Midbrain (tissue), 1 donor: Measurements from ENCODE around the gene CALD1.
"Not testable (repeated sequence)": the region's sequence is repeated elsewhere in the genome, so short reads cannot be mapped to it uniquely, and the experiment has no call there.

Experiments used
- DNase-seq: peaks from one replicate; lab custom pipeline; 2025; lab: John Stamatoyannopoulos, UW

Gene CALD1

DNA sequence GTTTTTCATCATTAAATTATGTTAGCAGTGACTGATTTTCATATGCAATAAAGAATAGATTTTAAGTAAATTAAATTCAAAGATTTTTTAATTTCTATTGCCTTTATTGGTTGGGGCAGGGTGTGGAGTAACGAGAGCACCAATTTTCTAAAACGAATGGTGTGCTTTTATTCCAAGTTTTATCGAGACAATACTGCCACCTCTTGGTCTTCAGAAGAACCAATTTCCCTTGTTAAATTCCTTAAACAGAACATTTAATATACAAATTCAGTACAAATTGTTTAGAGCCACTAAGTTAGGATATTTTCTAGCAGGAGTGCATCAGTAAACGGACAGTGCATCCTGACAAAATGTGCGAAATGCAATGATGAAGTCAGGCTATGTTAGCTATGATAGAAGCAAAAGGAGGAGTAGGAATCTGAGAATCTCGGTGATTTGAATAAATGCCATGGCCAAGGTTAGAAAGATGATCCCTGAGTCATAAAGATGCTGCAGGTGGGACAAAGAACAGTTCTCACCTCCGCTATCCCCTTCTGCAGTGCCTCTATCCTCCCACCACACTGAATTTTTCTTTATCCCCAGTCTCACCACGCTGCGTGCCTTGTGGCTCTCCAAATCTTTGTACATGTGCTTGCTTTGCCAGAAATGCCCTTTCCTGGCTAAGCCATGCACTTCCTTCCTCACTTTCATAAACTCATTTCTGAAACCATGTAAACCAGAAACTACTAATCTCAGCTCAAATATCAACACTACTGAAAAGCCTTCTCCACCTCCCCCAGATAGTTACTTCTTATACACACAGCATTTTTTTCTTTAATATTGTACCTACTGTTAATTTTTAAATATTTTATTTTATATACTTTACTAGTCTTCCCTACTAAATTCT is 175.0 kb downstream of the CALD1 start:
- peak; percentile 58 for DNase-seq

DNA sequence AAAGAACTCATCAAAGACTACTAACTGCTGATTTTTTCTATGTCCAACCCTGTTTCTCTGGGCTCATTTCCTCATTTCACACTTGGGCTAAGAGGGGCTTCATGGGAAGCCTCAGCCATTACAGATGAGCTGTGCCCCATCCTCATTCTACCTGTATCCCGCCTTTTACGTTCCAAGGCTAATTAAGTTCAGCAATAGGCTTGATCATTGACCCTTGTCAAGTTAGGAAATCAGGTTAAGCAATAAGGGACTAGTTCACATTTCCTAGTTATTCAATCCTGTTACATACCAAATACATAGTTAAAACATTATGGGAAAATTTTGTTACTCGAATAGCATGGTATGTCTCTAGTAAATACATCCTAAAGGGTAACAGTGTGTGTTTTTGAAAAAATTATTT is 177.6 kb downstream of the CALD1 start:
- no peak for DNase-seq

DNA sequence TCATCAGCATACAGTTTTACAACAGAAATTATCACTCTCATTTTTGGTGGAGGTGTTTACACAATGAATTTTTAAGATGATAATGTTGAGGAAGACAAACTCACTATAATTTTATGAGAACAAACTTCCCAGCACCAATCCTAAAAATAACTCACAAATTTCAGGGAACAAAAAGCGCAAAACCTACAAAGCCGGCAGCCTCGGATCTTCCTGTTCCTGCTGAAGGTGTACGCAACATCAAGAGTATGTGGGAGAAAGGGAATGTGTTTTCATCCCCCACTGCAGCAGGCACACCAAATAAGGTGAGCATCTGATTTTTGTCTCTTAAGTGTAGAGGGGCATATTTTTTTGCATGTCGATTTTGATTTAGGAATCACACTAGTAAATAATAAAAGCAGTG is 180.4 kb downstream of the CALD1 start:
- no peak for DNase-seq

DNA sequence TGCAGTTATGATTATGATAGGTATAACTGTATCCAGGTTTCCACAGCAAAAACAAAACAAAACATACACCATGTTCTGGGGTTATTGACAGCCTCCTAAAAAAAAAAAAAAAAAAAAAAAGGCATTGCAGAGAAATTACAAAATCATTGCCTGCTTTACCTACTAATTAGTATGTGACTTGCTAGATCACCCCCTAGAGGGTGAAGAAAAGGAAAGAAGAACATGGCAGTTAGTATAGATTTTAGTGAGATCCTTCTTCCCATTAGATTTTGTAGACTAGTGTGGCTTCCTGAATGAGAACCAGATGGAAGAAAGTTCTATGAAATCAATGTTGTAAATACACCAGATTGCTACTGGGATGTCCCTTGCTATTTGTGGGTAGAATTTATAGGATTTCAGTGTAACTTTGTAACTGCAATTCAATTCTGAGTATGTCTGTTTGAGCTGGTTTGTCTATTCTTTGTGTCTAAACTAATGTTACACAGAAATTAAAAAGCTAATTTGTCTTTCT is 182.9 kb downstream of the CALD1 start:
- DNase-seq, result no peak

DNA sequence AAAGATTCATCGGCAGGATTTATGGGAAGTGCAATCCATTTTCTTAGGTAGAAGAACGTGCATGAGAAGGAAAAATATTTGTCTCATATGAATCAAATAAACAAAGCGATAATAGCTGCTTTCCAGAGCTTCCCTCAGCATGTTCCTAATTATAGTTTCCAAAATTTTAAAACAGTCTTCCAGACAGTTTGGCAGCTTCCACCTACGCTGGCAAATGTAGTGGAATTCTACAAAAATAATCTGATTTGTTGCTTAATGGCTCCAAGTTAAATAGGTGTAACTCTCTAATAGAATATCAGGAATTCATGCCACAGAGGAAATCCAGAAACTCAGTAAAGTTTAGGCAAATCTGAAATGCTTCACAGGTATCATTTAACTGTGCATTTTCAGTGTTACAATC is 183.6 kb downstream of the CALD1 start:
- no peak for DNase-seq

DNA sequence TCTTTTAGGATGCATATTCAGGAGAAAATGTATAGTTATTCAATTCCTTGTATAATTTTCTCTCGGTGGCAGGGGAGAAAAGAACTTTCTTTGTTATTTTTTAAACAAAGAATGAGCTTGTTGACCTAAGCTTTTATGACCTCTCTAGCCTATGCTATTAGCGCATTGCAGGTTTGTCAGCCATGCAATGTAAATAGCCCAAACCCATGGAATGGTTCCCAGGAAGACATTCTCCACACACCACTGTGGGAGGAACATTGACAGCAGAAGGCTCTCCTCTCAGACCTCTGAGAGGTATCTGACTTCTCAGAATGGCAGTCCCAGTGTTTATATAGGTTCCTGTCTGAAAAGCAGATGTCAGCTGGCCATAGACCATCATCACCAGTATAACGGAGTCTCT is 187.3 kb downstream of the CALD1 start:
- DNase-seq, result no peak

DNA sequence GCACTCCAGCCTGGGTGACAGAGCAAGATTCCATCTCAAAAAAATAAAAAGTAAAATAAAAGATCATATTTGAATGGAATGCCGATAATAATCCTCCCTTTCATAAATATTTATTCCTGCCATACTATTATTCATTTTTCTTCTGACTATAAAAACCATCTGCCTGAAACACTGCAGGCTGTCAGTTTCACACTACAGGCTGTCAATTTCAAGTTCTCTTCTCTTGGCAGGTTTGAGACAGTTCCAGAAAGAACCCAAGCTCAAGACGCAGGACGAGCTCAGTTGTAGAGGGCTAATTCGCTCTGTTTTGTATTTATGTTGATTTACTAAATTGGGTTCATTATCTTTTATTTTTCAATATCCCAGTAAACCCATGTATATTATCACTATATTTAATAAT is 188.7 kb downstream of the CALD1 start:
- no peak for DNase-seq

DNA sequence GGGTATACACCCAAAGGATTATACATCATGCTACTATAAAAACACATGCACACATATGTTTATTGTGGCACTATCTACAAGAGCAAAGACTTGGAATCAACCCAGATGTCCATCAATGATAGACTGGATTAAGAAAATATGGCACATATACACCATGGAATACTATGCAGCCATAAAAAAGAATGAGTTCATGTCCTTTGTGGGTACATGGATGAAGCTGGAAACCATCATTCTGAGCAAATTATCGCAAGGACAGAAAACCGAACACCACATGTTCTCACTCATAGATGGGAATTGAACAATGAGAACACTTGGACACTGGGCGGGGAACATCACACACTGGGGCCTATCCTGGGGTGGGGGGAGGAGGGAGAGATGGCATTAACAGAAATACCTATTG is 202.2 kb downstream of the CALD1 start:
- DNase-seq, result not testable (repeated sequence)

DNA sequence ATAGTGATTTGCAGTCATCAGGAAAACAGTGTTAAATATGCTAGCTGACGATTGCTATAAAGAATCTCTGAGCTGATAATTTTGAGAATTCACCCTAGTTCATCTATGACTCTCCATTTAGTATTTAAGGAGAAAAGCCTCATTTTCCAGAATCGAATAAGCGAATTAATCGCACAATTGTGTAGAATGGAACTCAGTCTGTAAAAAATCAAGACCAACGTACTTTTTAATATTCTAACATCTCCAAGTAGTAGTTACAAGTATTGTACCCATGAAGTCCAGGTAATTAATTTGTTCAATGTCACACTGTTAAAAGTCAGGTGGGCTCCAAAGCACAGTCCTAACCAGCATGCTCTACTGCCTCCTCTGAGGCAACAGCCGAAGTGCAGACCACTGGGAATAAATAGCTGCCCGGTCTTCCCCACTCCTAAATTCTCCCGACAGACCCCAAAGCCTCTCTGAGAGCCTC is 206.5 kb downstream of the CALD1 start:
- no peak for DNase-seq

DNA sequence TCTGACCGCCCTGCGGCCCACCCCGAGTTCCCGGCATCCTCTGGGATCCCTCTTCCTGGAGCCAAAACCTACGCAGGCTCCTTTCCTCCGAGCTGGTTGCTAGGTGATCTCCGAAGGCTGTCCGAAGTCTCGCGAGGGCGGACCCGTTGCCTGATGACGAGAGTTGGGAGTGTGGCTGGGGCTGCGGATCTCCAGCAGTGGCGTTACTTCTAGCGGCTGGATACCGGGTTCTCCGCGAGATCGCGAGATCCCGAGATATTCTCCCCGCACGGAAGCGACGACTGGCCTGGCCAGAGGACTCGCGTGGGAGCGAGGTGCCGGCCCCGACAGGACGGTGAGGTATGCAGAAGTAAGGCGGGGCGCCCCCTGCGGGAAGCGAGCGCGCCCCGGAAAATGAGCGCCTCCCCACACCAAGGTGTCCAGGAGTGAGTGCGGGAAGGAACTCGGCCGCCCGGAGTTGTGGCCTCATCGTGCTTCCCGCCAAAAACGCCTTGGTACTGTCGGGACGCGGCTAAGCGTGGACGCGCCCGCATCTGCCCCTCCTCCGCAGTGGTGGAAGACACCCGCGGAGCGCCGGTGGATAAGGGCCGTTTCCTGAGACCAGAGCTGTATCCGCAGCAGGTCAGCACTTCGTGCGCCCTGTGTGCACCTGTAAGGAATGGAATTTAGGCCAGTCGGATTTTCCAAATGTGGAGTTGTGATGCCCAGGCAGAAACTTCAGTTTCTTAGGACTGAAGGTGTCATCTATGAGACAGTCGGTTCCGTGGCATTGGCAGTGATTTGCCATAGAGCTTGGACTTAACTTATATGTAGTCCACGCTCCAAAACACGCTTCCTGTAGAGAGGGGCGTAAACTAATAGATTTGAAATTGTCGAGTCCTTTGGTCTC is 207.2 kb downstream of the CALD1 start, which contains the start of gene AGBL3:
Gene AGBL3, plus strand, starts transcription at position 146 of the 889 bp plus-strand sequence. CDS start 1,426 bp downstream, outside the sequence.
- peak; percentile 91 for DNase-seq

DNA sequence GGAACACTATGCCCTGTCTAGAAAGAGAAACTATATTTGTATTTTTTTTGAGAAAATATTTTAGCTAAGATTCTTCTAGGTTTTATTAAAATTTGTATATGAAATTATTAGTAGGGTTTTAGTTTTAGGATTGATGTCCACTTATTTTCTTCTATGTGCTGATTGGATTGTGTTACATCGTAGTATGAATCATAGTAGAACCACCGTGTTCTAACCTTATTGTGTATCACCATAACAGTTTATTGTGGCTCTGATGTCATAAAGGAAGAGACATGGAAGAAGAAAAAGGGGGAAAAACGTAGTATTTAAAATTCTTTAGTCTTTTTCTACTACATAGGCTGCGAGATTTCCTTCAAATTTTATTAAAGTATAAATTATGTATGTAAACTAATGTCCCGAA is 208.7 kb downstream of the CALD1 start:
- DNase-seq, result no peak

DNA sequence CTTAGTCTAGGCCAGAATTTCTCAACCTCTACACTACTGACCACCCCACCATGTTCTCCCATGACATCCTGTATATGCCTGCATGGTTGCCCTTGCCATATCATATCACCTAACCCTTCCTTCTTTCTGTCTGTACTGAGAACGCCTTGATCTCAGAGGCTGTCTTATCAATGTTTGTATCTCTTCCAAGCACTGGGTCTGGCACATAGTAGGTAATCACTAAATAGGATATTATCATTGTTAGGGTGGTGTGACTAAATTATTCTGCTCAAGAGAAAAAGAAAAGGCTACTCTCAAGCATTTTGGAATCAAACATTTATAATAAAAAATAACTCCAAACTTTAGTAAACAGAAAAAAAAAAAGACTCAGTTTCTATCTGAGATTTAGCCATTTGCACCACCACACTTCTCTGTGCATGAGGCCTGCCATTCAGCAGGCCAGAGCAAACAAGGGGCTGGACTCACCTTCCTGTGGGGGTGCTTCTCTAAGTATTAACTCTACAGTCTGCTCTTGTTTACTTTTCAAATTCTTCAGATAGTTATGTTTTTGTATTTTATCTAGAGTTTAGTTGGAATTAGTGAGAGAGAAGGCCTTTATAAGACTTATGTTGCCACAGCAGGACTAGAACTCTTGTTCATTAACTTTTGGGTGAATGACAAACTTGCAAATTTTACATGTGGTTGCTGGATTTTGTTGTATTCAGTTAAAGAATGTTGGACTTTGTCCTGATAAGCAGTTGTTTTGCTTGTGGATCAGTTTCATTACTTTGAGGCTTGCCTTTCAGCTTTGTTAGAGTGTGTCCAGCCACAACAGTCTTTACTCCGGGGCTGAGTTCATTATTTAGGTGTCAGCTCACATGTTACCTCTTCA is 212.3 kb downstream of the CALD1 start:
- DNase-seq, result no peak

DNA sequence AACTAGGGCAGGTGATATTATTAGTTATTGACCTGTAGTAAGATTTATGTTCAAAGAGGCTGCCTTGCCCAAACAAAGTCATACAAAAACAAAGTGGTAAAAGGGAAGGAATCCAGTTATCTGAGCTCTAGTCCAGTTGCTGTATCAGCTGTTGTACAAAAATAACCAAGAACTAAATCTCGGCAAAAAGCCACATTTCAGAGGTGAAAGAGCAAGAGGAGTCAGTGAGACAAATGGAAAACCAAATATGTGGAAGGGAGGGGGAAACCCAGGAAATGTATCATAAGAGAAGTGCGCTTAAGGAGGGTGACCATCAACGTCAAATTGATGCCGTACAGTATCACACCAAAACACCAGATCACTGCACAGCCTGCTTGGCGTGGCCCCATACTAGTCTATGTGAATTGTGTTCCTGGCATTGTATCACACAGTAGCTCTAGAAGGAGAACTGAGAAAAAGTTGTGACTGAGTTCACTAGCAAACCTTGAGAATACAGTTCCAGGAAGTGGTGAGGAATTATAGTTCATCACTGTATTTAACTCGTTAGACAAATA is 213.3 kb downstream of the CALD1 start:
- no peak for DNase-seq

DNA sequence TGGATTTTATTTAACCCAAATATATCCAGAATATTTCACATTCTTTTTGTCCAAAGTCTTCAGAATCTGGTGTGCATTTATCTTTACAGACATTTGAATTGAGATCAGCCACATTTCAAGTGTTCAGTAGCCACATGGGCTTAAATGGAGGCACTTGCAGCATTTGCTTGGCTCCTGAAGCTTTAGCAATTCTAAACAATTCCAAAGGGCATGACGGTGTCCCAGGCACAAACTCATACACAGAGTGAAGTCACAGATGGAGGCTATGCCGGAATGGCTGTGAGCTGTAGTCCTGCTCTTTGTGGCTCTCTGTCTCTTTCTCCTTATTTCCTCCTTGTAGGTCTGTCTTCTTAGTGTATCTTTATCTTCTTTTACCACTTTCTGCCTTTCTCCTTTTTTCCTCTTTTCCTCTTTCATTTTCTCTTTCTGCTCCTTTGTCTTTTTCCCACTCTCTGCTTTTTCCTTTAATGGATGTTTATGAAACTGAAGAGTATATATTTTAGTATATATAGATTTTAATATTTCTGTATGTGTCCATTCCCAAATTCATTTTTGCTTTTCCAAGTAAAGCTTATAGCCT is 214.5 kb downstream of the CALD1 start:
- no peak for DNase-seq

DNA sequence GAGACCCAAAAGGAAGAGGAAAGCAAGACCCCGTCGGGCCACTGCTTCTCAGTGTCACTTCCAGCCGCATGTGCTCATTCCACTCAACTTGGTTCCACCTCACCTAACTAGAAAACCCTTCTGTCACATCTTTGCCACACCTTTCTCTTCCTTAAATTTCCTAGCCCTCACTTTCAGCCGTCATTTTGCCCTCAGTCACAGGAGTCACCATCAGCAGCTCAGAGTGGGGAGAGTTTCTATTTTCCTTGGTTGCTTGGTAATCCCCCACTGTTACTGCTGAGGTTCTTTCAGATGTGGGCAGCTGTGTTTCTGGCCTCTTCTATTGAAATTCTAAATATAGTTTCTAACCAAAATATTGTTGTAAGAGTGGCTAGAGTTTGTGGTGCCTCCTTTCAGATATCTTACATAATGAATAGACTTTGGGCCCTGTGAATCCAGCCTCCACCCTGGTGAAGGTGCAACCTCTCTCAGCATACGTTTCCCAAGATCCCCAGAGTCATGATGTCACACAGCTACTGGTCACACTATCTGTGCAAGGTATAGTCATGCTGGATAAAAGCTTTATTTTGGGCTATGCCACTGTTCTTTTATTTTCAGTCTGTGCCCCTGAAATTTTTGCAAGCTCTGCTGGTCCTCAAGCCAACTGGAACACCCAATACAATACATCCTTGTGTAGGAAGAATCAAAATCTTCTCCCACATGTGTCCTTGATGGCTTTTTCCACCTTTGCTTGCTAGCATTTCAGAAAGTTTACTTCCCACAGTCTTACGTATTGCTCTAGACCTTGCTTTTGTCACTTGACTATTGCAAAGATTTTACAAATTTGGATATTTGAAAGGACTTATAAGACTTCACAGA is 216.0 kb downstream of the CALD1 start:
- no peak for DNase-seq

DNA sequence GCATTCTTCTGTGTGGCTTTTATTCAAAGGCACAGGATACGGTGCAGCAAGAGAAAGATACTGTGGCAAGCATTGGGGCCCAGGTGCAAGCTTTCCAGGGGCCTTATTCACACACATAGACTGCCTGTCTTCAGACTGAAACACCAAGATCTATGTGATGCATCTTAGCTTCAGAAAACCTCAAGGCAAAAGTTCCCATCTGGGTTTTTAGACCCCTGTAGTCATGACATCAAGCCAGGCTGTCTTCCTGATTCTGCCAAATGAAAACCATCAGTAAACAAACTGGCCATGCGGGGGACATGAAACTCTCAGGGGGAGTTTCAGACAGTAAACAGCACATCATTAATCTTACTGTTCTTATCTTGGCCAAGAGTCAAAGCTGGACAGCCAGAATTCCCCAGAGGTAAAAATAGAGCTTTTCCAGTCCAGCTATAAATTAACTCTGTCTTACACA is 216.7 kb downstream of the CALD1 start:
- no peak for DNase-seq

DNA sequence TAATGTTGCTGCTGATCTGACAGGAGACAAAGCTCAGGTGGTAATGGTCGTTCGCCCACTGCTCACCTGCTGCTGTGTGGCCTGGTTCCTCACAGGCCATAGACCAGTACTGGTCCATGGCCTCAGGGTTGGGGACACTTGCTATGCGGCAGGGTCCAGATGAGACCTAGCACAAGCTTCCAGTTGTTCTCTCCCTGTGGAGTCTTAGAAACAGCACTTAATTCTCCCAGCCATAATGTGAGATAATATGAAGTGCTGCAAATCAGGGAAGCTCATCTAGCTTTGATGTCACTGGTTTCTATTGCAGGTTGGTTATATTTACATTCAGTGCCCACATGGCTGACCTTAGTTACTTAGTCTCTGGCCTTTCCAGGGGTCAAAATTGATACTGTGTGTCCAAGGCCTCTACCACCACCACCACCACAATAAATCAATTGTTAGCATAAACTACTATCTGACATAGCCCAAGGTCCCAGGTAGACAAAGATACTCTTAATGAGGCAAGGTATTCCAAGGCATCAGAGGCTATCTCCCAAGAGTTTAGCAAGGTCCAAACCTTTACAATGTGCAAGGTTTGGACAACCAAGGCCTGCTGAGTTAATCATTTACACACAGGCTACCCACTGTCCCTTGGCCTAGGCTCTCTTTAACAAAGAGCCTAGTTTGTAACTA is 217.9 kb downstream of the CALD1 start:
- DNase-seq, result no peak

DNA sequence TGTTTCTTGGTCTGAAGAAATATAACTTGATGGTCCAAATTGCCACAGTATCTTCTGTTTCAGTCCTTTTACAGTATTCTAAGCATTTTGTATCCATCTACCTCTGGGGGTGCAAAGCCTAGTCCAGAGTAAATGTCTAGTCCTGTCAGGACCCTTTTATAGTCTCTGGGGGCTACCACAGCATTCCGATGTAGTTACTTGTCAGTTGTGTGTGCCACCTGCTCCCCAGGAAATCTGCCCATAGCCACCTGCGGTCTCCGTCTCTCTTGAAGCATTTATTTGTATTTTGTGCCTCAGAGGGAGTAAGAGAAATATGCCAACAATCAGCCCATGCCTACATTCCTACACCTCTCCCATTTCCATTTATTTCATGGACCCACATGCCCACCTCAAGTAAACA is 219.7 kb downstream of the CALD1 start:
- DNase-seq, result no peak
